ENCODE data around the gene XCL1. TPM values are rescaled to one million over a fixed set of nuclear protein-coding genes. Genes with fewer than 3 reads are reported as not detected.

Gene XCL1
- total RNA-seq, 2 donors from 2014 or later, result 5.9 TPM; not detected in 1

DNA sequence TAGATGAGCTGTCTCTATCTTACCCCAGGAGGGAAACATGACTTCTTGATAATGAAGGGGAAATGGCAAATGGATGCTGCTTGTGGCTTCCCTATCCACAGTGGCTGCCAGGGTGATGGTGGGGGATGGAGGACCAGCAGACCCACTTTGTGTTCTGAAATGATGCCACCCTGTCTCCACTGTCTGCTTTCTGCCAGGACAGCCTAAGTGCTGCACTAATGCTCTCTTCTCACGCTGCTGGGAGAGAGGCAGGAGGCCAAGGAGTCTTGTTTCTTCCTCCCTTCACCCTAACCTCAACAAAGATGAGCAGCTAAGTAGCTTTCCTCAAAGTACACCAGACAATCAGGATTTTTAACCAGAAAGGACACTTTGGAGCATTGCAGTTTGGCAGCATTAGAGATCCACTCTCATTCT lies 36.6 kb downstream of the XCL1 start:
- ATAC-seq (no peak), DNase-seq (ENCODE audit: low spot score in 2 of 2) (no peak)
- H3K36me3 Mint-ChIP-seq, result no peaks in the 10 kb centered on the region
- H3K27ac Mint-ChIP-seq, result no peak overlapping the region
- no peaks in the 10 kb centered on the region for H3K9me3 Mint-ChIP-seq

DNA sequence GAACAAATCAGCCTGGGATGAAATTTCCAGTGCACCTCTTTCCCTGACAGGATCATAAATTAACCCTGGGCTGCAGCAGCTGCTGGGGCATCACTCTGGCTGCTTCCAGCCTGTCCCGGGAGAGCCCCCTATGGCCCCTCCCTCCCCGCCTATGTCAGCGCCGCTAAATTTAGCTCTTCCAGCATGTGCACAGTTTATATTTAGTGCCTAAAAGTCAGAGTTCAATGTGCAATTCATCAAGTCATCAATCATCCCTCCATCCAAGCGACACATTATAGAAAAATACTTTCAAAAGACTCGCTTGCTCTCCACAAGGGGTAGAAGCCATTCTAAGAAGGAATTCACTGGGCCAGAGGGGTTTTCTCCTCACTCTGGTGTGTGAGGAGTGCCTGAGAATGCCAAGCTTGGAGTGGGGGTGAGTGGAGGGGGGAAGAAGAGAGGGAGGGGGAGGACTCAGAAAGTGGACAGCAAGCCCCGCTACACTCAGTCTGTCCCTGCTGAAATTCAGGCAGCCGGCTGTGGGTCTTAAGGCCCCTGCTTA lies 37.4 kb downstream of the XCL1 start:
- ATAC-seq, result no peak

DNA sequence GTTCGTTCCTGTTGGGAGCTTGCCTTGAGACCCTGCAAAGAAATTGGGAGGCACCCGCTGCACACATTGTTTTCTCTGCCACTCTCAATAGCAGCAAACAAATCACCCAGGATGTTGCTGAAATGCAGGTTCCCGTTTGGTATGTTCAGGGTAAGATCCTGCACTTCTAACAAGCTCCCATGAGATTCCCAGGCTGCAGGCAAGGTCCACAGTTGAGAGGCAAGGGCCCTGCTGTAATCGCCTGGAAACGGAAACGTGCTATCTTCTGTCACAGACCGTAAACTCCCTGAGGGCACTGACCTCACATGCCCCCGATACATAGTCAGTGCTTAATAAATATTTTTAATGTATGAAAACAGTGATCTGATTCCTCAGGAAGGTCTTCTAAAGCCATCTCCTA lies 37.8 kb downstream of the XCL1 start:
- Mint-ChIP-seq H3K9me3 (no peaks in the 10 kb centered on the region), H3K27ac (no peak overlapping the region), H3K36me3 (no peaks in the 10 kb centered on the region)
- ATAC-seq, result no peak
- DNase-seq (ENCODE audit: low spot score in 2 of 2), result no peak

More for the DNA sequence above, 37.4 kb downstream of the XCL1 start:
- H3K9me3 Mint-ChIP-seq, result no peaks in the 10 kb centered on the region
- no peaks in the 10 kb centered on the region for H3K36me3 Mint-ChIP-seq
- no peak for DNase-seq (ENCODE audit: low spot score in 2 of 2)
- H3K27ac Mint-ChIP-seq, result no peak overlapping the region

DNA sequence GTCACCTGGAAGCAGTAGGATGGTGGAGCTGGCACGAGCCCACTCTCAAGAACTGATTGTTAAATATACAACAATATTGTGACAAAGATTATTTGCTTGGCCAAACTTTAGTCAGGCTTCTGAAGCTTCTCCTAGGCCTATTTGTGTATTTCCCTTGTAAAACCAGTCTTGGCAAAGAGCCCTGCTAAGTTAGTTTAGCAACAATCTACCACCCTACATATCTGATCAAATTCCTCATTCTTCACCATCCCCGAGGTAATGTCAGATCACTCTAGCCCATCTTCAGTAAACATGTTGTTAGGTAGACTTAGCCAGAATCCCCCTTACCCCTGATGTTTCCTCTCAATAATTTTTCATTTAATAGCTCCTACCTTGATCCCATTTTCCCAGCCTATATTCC lies 39.6 kb downstream of the XCL1 start:
- Mint-ChIP-seq H3K9me3 (no peaks in the 10 kb centered on the region), H3K36me3 (no peaks in the 10 kb centered on the region), H3K27ac (no peak overlapping the region)
- ATAC-seq (no peak), DNase-seq (ENCODE audit: low spot score in 2 of 2) (no peak)

DNA sequence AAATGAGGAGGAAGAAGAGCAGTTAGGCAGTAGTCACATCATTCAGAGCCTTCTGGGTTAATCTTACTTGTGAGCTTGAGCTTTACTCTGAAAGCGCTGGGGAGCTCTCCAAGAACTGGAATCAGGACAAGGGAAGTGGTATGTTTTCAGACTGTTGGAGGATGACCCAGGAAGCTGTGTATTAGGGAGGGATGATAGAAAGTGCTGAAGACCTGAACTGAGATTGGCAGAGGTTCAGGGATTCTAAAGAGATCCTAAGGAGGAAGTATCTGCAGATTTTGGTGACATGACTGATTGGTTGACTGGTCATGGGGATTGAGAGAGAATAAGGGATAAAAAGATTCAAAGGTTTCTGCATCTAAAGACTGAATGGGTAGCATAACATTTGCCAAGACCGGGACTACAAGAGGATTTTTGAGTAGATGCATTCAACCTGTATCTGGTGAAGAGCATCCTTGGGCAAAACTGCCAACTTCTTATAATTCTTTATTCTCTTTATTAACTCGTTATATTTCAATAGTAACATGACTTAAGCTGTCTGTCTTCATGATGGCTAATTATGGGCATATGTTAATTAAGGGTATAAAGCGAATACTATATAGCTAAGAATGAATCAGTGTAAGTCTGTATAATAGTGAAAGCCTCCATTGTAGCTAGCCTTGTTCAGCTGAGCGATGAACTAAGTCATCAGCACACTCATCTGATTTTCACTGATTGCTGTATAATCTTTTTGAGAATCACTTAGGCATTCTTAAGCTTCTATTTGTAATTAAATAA lies 41.8 kb downstream of the XCL1 start:
- Mint-ChIP-seq H3K9me3 (no peaks in the 10 kb centered on the region), H3K27ac (no peak overlapping the region), H3K36me3 (no peaks in the 10 kb centered on the region)
- no peak for ATAC-seq
- no peak for DNase-seq (ENCODE audit: low spot score in 2 of 2)

DNA sequence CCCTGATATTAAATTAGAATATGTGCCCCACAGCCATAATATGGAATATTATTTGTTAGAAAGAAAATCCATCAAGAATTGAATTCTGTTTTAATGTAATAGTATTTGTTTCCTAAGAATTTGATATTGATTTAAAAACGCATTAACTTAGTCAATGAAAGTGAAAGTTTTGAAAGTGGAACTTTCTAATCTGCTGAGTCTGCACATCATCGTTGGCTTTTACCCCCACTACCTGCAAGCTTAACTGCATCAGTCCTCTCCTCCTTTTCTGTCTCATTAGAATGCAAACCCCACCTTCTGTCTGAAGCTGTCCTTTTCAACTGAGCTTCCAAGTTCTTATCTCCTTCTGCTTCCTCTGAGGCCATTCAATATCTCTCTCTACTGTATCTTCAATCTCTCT lies 42.5 kb downstream of the XCL1 start:
- DNase-seq (ENCODE audit: low spot score in 2 of 2) (no peak), ATAC-seq (no peak)
- H3K36me3 Mint-ChIP-seq, result no peaks in the 10 kb centered on the region
- H3K27ac Mint-ChIP-seq, result no peak overlapping the region
- no peaks in the 10 kb centered on the region for H3K9me3 Mint-ChIP-seq

DNA sequence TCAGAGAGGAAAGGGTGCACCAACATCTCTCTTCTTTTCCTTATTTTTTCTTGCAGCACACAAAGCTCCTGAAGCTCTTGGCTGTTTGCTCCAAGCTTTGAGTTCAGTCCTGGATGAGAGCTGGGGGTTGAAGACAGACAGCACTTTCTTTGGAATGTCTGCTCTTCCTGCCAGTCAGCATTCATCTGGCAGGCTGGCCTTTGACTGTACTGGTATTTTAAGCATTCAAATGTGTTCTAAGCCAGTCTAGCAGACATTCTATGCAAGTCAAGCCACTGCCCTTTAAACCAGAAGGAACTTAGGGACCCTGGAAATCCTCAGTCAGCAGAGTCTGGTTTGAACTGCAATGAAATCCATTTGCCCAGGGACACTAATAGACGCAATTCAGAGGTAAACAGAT lies 45.0 kb downstream of the XCL1 start:
- ATAC-seq (no peak), DNase-seq (ENCODE audit: low spot score in 2 of 2) (no peak)
- H3K27ac Mint-ChIP-seq, result no peak overlapping the region
- no peaks in the 10 kb centered on the region for H3K9me3 Mint-ChIP-seq
- H3K36me3 Mint-ChIP-seq, result no peaks in the 10 kb centered on the region

DNA sequence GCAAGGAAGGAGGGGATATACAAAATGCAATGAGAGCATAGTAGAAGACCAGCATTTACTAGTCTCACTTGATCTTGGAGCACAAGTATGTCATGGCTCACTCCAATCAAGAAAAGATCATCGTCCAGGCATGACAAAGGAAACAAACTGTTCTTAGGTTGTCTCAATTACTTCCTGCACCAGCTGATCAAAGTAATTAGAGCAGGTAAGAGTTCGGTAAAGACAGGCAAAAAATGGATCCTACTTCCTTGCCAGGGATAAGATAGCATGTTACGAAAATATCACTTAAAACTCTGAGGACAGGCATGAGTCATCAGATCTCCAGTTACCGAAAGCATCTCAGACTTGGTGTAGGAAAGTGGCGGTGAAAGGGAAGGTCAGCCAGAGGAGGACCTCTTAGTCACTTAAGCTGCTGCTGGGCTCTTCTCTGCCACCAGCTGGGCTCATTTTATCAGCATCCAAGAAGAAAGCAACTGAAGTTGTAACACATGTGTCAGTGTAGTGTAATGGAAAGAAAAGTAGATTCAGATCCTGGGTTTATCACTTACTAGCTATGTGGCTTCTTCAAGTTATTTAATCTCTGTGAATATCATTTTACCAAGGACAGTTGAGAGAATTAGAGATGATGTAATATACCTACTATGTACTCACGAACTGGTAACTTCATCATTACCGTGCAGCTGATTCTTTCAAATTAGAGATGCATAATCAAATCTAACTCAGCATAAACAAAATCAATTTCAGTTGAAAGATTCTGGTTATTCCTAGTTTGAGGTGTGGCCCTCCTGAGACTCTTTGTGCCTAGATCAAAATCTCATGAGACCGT lies 46.8 kb downstream of the XCL1 start:
- Mint-ChIP-seq H3K36me3 (no peaks in the 10 kb centered on the region), H3K9me3 (no peaks in the 10 kb centered on the region), H3K27ac (no peak overlapping the region)
- no peak for DNase-seq (ENCODE audit: low spot score in 2 of 2)
- no peak for ATAC-seq

DNA sequence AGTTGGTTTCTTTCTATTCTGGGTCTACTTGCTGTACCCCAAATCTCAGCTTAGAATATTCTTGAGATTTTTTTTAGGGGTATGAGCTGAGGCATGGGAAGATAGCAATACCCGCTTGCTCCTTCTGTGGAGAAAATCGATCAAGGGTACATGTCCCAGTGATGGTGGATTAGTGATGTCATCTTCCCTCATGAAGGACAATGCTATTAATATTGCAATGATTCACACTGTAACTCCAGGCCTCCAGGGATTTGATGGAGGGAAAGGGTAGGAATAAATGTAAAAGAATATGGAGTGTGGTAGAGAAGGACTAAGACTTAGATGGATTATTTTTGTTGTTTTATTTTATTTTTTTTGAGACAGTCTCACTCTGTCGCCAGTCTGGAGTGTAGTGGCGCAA lies 47.4 kb downstream of the XCL1 start:
- DNase-seq (ENCODE audit: low spot score in 2 of 2) (no peak), ATAC-seq (no peak)
- H3K9me3 Mint-ChIP-seq, result no peaks in the 10 kb centered on the region
- no peaks in the 10 kb centered on the region for H3K36me3 Mint-ChIP-seq
- no peak overlapping the region for H3K27ac Mint-ChIP-seq

DNA sequence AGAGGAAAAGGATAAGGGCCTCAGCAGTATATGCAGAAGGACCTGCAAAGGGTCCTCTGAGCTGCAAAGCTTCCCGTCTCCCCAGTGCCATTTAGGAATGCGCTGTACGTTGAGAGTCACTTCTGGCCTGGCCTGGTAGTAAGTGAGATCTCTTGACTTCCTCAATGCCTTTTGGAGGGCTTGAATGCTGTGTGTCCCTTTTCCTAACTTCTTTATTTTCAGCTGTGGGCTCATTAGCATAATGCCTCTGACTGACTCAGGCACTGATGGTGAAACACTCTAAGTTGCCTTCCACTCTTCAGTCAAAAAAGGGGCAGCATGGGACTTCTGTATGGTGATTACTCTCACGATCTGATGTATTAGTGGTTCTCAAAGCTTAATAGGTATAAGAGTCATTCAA lies 49.9 kb downstream of the XCL1 start:
- ATAC-seq (no peak), DNase-seq (ENCODE audit: low spot score in 2 of 2) (no peak)
- no peak overlapping the region for H3K27ac Mint-ChIP-seq

DNA sequence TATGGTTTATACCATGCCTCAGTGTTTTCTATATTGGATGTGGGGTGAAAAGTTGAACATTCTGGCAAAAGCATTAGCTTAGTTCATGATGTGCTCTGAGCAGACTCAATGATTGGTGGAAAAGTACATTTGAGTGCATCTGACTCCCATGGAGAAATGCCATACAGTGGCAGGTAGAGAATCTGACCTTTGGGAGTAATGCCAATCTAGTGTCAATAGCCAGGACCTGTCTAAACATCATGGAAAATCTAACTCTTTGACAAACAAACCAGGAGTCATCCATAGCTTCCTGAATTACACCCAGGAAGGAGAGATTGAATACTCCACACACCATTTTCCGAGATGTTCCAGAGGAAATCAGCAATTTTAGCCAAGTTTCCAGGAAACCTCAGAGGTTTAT lies 51.0 kb downstream of the XCL1 start:
- DNase-seq (ENCODE audit: low spot score in 2 of 2), result no peak
- H3K9me3 Mint-ChIP-seq, result no peaks in the 10 kb centered on the region
- H3K36me3 Mint-ChIP-seq, result no peaks in the 10 kb centered on the region
- H3K27ac Mint-ChIP-seq, result no peak overlapping the region
- no peak for ATAC-seq

More for the DNA sequence above, 49.9 kb downstream of the XCL1 start:
- H3K9me3 Mint-ChIP-seq, result no peaks in the 10 kb centered on the region
- H3K36me3 Mint-ChIP-seq, result no peaks in the 10 kb centered on the region

DNA sequence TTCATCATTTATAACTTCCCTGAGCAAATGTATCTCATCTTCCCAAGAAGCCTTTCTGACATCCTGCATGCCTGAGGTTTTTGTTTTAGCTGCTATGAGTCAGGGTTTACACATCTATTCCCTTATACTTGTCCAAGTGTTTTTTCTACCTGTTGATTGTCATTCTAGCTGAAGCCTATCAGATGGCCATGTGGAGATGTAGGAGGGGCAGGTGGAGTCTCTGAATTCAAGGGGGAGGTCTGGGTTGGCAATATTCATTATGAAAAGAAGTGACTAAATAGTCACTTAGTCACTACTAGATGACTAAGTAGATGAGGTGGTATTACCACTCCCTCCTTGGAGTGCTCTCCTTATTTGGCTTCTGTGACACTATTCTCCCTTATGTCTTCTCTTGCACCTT lies 52.4 kb downstream of the XCL1 start:
- ATAC-seq (peak; percentile 98 to 99), DNase-seq (ENCODE audit: low spot score in 2 of 2) (peak in 1 of 2 donors; percentile 11)
- no peak overlapping the region for H3K27ac Mint-ChIP-seq
- H3K9me3 Mint-ChIP-seq, result no peaks in the 10 kb centered on the region
- no peaks in the 10 kb centered on the region for H3K36me3 Mint-ChIP-seq

DNA sequence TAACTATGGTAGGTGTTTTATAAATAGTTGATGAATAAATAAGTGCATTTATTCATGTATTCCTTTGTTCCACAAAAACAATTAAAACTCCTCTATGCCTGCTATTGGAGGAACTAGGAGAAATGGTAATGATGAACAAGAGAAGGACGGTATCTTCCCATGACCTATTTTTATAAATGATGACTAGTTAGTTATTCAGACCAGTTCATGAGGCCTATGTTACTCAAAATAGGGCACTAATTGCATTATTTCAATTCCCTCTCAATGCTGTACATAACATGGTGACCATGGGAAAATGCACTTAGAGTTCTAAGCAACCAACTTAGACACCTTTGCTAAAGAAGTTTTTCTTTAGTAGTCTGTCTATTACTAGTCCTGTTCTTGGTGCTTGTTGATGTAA lies 53.1 kb downstream of the XCL1 start:
- ATAC-seq, result no peak
- H3K27ac Mint-ChIP-seq, result no peak overlapping the region

More for the DNA sequence above, 53.1 kb downstream of the XCL1 start:
- no peak for DNase-seq (ENCODE audit: low spot score in 2 of 2)
- Mint-ChIP-seq H3K36me3 (no peaks in the 10 kb centered on the region), H3K9me3 (no peaks in the 10 kb centered on the region)

Other genes with a start within 250 kb of the XCL1 start
- gene XCL2, start 32.6 kb upstream of the XCL1 start, total RNA-seq, result 1 to 10 TPM; 1.5 to 4.9 TPM
- gene DPT, start 152.6 kb downstream of the XCL1 start, total RNA-seq, result not detected